ENCODE results near the gene CBFA2T3.

DNA sequence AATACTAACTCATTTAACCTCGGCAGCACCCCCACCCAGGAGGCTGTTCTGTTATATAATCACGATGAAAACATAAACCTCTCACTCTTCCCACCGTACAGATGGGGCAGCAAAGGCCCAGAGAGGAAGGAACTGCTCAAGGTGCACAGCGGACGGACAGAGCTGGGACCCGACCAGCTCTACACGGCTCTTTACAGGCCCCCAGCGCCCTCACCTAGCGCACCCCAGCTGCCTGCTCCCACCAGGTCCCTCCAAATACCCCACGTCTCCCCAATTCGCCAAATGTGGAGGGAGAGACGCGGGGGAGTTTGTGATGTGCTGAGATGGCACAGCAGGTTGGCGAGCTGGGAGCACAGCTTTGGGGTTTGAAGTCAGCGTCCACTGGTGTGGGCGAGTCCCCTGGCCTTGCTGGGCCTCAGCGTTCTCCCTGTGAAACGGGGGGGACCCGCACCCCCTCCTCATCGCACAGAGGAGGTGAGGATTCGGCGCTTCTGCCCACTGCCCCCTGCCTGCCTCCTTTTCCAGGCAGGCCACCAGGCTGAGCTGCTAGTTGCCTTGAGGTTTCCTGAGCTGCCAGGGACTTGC, 54.1 kb downstream of the CBFA2T3 start:
- TF ChIP-seq, protein P1, sequence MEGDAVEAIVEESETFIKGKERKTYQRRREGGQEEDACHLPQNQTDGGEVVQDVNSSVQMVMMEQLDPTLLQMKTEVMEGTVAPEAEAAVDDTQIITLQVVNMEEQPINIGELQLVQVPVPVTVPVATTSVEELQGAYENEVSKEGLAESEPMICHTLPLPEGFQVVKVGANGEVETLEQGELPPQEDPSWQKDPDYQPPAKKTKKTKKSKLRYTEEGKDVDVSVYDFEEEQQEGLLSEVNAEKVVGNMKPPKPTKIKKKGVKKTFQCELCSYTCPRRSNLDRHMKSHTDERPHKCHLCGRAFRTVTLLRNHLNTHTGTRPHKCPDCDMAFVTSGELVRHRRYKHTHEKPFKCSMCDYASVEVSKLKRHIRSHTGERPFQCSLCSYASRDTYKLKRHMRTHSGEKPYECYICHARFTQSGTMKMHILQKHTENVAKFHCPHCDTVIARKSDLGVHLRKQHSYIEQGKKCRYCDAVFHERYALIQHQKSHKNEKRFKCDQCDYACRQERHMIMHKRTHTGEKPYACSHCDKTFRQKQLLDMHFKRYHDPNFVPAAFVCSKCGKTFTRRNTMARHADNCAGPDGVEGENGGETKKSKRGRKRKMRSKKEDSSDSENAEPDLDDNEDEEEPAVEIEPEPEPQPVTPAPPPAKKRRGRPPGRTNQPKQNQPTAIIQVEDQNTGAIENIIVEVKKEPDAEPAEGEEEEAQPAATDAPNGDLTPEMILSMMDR (IDR thresholded peaks at IDR 0.05): no peak
- TF ChIP-seq POLR2A (IDR thresholded peaks at IDR 0.05): no peak
